Left lung (tissue), 10 donors: ENCODE measurements around the gene ASXL1. TPM values are rescaled to one million over a fixed set of nuclear protein-coding genes. Genes with fewer than 3 reads are reported as not detected.
"Not testable (repeated sequence)": the region's sequence is repeated elsewhere in the genome, so short reads cannot be mapped to it uniquely, and the experiment has no call there.

Experiments used
- ATAC-seq: fragments of 200-7000 bp; cut with Tn5 transposase; one replicate; pipeline ENCODE4 v1.9.1; 2020; ENCODE audit warnings: moderate library complexity
- DNase-seq, 4 donors: peaks; one replicate each; pipeline ENCODE4 v3.0.0-alpha.2; 2013 to 2020
- H3K27ac ChIP-seq, 2 donors: fragments of 200-600 bp; sonication (generic) in 1 of 2; one replicate each; pipeline versions ENCODE4 v1.5.0 to v1.8.0; 2020 to 2021
- H3K27me3 ChIP-seq, 2 donors: fragments of 200-600 bp; sonication (generic) in 1 of 2; one replicate each; pipeline versions ENCODE4 v1.5.0 to v1.8.0; 2020 to 2021
- H3K36me3 ChIP-seq, 2 donors: fragments of 200-600 bp; sonication (generic) in 1 of 2; one replicate each; pipeline versions ENCODE4 v1.5.0 to v1.8.0; 2020 to 2021
- H3K4me1 ChIP-seq, 2 donors: fragments of 200-600 bp; one replicate each; pipeline ENCODE4 v1.8.0; 2021
- H3K4me3 ChIP-seq, 2 donors: fragments of 200-600 bp; sonication (generic) in 1 of 2; one replicate each; pipeline versions ENCODE4 v1.5.0 to v1.8.0; 2020 to 2021; ENCODE audit warnings: mild to moderate bottlenecking in 1 of 2
- H3K9me3 ChIP-seq, 2 donors: fragments of 200-600 bp; sonication (generic) in 1 of 2; one replicate each; pipeline versions ENCODE4 v1.5.0 to v1.8.0; 2020 to 2021
- intact Hi-C, 2 donors: fragments of 100-400 bp; cut with DNase I; formaldehyde crosslinking; loops; one replicate each; pipeline versions ENCODE4 v1.11.2 to v1.14.2; 2022
- polyA plus RNA-seq, 6 donors: library from polyadenylated mRNA; unstranded; fragments of 120-200 nt; gene quantifications; one replicate each; pipeline ENCODE4 v1.2.1, GENCODE V29; 2013; ENCODE audit not compliant: insufficient read length in 6 of 6
- total RNA-seq, 2 donors: library from RNA; stranded (reverse); fragmentation: NEBNext Ultra II Directional; extraction: Animal tissue kit (Norgen Biotek cat#: 25700); gene quantifications; one replicate each; pipeline ENCODE4 v1.2.1, GENCODE V29; 2021
- TF ChIP-seq, protein P1 (sequence below), 2 donors: fragments of 200-600 bp; sonication (generic) in 1 of 2; IDR thresholded peaks; one replicate each; pipeline versions ENCODE4 v1.5.0 to v1.8.0; 2021; ENCODE audit warnings: antibody characterized with exemption in 2 of 2
- donor health status: DM: no; HTN: yes; CAD: no.
- donor health status: DM: no; HTN: no; CAD: no.

ASXL1 gene
- total and polyA plus RNA-seq, 8 donors: 51.1 to 90.0 (median 81.1) TPM

DNA sequence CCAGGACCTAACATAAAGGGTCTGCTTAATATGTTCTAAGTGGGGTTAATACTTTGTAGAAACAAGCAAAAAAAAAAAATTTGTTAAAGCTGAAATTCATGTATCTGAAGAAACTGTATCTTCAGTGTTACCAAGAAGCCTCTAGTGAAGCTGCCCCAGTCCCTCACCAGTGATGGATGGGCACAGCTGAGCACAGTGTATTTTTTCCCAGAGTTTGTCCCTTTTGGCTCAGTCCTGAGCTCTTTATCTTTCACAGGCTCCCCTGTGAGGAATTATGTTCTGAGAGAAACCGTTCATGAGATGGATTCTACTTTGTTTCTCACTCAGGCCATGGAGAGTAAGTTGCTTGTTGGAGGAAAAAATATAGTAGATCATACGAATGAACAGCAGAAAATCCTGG is 42.2 kb upstream of the ASXL1 start:
- no peak for ATAC-seq
- Histone ChIP-seq H3K27me3 (no peaks in the 10 kb centered on the region), H3K27ac (no peak overlapping the region), H3K4me3 (no peak overlapping the region), H3K36me3 (peaks cover 0 to 56% of the 10 kb centered on the region in 2 donors), H3K4me1 (no peaks in the 10 kb centered on the region), H3K9me3 (no peaks in the 10 kb centered on the region)
- intact Hi-C loops: no loop called here
- TF ChIP-seq, protein P1, sequence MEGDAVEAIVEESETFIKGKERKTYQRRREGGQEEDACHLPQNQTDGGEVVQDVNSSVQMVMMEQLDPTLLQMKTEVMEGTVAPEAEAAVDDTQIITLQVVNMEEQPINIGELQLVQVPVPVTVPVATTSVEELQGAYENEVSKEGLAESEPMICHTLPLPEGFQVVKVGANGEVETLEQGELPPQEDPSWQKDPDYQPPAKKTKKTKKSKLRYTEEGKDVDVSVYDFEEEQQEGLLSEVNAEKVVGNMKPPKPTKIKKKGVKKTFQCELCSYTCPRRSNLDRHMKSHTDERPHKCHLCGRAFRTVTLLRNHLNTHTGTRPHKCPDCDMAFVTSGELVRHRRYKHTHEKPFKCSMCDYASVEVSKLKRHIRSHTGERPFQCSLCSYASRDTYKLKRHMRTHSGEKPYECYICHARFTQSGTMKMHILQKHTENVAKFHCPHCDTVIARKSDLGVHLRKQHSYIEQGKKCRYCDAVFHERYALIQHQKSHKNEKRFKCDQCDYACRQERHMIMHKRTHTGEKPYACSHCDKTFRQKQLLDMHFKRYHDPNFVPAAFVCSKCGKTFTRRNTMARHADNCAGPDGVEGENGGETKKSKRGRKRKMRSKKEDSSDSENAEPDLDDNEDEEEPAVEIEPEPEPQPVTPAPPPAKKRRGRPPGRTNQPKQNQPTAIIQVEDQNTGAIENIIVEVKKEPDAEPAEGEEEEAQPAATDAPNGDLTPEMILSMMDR (IDR thresholded peaks at IDR 0.05): no peak
- no peak for DNase-seq

DNA sequence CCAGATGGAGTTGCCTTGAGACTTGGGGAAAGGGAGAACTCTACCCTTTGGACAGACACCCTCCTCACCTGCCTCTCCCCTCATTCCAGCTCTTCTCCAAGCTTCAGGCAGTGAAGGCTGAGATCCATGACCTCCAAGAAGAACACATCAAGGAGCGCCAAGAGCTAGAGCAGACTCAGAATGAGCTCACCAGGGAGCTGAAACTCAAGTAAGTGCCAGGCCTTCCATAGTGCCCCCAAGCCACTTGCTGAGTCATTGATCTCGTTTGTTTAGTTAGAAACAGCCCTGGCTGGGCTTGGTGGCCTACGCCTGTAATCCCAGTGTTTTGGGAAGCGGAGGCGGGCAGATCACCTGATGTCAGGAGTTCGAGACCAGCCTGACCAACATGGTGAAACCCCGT is 41.5 kb upstream of the ASXL1 start:
- no peaks in the 10 kb centered on the region for H3K27me3 ChIP-seq
- intact Hi-C loops: no loop called here
- TF ChIP-seq, protein P1 (IDR thresholded peaks at IDR 0.05): no peak
- H3K27ac ChIP-seq: no peak overlapping the region
- no peak for ATAC-seq
- H3K9me3 ChIP-seq: no peaks in the 10 kb centered on the region
- peaks cover 0 to 53% of the 10 kb centered on the region in 2 donors for H3K36me3 ChIP-seq
- DNase-seq: no peak
- H3K4me3 ChIP-seq: no peak overlapping the region
- no peaks in the 10 kb centered on the region for H3K4me1 ChIP-seq

DNA sequence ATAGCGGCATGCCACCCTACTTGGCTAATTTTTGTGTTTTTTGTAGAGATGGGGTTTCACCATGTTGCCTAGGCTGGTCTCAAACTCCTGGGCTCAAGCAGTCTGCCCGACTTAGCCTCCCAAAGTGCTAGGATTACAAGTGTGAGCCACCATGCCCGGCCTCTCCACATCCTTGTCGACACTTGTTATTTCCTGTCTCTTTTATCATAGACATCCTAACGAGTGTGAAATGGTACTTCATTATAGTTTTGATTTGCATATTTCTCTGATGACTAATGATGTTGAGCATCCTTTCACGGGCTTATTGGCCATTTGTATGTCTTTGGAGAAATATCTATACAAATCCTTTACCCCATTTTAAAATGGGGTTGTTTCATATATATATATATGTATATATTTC is 39.0 kb upstream of the ASXL1 start:
- DNase-seq (no peak), ATAC-seq (no peak)
- intact Hi-C loops: no loop called here
- no peak overlapping the region for H3K4me3 ChIP-seq
- H3K9me3 ChIP-seq: no peaks in the 10 kb centered on the region
- H3K27ac ChIP-seq: no peak overlapping the region
- no peaks in the 10 kb centered on the region for H3K27me3 ChIP-seq
- peaks cover 0 to 42% of the 10 kb centered on the region in 2 donors for H3K36me3 ChIP-seq
- TF ChIP-seq, protein P1 (IDR thresholded peaks at IDR 0.05): no peak
- no peaks in the 10 kb centered on the region for H3K4me1 ChIP-seq

DNA sequence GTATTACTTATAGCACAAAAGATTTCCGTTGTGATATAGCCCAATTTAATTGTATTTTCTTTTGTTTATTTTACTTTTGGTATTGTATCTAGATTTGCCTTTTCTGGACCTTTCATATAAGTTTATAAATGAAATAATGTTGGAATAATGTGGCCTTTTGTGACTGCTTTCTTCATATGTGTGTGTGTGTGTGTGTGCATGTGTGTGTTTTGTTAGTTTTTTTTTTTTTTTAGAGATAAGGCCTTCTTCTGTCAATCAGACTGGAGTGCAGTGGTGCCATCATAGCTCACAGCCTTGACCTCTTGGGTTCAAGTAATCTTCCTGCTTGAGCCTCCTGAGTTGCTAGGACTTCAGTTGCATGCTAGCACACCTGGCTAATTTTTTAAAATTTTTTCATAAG is 37.8 kb upstream of the ASXL1 start:
- ATAC-seq (no peak), DNase-seq (no peak)
- H3K36me3 ChIP-seq: peaks cover 0 to 40% of the 10 kb centered on the region in 2 donors
- intact Hi-C loops: no loop called here
- no peak overlapping the region for H3K27ac ChIP-seq
- no peak overlapping the region for H3K4me3 ChIP-seq
- no peaks in the 10 kb centered on the region for H3K4me1 ChIP-seq
- H3K9me3 ChIP-seq: no peaks in the 10 kb centered on the region
- H3K27me3 ChIP-seq: no peaks in the 10 kb centered on the region
- TF ChIP-seq, protein P1 (IDR thresholded peaks at IDR 0.05): no peak

DNA sequence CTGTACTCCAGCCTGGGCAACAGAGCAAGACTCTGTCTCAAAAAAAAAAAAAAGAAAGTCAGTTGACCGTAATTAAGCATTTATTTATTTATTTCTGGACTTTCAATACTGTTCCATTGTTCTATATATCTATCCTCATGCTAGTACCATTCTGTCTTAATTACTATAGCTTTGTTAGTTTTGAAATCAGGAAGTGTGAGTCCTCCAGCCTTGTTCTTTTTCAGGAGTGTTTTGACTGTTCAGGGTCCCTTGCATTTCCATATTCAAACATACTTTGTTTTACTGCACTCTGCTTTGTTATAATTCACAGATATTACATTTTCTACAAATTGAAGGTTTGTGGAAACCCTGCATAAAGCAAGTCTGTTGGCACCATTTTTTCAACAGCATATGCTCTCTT is 36.7 kb upstream of the ASXL1 start:
- H3K4me1 ChIP-seq: peaks cover 0 to 6% of the 10 kb centered on the region in 2 donors
- ATAC-seq (no peak), DNase-seq (no peak)
- TF ChIP-seq, protein P1 (IDR thresholded peaks at IDR 0.05): no peak
- no peak overlapping the region for H3K27ac ChIP-seq
- peaks cover 0 to 29% of the 10 kb centered on the region in 2 donors for H3K36me3 ChIP-seq
- intact Hi-C loops: no loop called here
- no peaks in the 10 kb centered on the region for H3K27me3 ChIP-seq
- H3K9me3 ChIP-seq: no peaks in the 10 kb centered on the region
- no peak overlapping the region for H3K4me3 ChIP-seq

DNA sequence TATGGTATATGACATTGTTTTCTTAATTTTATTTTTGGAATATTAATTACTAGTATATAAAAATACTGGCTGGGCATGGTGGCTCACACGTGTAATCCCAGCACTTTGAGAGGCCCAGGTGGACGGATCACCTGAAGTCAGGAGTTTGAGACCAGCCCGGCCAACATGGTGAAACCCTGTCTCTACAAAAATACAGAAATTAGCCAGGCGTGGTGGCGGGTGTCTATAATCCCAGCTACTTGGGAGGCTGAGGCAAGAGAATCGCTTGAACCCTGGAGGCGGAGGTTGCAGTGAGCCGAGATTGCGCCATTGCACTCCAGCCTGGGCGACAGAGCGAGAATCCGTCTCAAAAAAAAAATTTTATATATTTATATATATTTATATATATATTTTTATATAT is 35.9 kb upstream of the ASXL1 start:
- H3K4me1 ChIP-seq, DNase-seq, ATAC-seq, H3K9me3 ChIP-seq, H3K27me3 ChIP-seq, H3K27ac ChIP-seq, intact Hi-C loops, H3K4me3 ChIP-seq: not testable (repeated sequence)
- H3K36me3 ChIP-seq: peaks cover 0 to 26% of the 10 kb centered on the region in 2 donors

DNA sequence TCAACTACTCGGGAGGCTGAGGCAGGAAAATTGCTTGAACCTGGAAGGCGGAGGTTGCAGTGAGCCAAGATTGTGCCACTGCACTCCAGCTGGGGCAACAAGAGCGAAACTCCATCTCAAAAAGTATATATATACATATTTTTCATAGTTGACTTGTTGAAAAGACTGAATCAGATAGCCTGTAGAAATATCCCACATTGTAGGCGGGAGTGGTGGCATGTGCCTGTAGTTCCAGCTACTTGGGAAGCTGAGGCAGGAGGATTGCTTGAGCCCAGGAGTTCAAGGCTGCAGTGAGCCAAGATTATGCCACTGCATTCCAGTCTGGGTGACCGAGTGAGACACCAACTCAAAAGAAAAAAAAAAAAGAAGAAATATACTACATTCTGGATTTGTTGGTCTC is 34.4 kb upstream of the ASXL1 start:
- H3K9me3 ChIP-seq, H3K27me3 ChIP-seq, DNase-seq, H3K27ac ChIP-seq, ATAC-seq, H3K4me1 ChIP-seq, H3K4me3 ChIP-seq, intact Hi-C loops: not testable (repeated sequence)
- peaks cover 0 to 21% of the 10 kb centered on the region in 2 donors for H3K36me3 ChIP-seq
